Measurements from ENCODE around the gene C1QL4. TPM values are rescaled to one million over a fixed set of nuclear protein-coding genes. Genes with fewer than 3 reads are reported as not detected.
"Not testable (repeated sequence)": the region's sequence is repeated elsewhere in the genome, so short reads cannot be mapped to it uniquely, and the experiment has no call there.

Gene C1QL4
- total and polyA plus RNA-seq, 5 donors from 2014 or later: not detected

DNA sequence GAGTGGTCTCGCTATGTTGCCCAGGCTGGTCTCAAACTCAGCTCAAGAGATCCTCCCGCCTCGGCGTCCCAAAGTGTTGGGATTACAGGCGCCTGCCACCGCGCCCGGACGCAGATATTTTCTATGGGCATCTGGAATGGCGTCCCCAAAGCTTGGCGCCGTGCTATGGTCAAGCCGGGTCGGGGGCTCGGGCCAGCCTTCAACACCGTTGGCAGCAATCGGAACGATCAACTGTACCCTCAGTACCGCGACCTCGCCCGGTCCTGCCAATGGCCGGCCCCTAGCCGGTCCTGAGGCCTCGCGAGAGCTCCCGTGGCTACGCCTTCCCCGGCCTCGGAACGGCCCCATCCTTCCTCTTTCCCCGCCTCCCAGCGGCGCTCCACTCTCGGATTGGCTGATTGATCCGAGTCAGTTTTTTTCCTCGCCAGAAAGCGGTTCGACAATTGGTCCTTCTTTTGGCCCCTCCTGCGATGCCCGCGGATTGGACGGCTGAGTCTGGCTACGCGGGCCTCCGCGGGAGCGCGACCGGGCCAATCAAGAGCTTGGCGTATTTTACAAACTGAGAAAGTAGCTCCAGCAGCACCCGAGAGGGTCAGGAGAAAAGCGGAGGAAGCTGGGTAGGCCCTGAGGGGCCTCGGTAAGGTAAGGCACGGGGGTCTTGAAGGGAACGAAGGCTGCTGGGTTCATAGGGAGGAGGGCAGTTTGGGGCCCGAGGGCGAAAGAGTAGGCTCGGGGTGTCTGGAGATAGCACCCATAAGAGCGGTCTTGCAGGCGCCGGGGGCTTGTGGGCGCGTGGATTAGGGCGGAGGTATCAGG lies 14.1 kb downstream of the C1QL4 start, which contains the start of gene TROAP:
Gene TROAP, plus strand, starts transcription at position 548 of the 816 bp plus-strand sequence. CDS start 354 bp downstream, outside the sequence.
- DNase-seq: peak; percentile 97 to 99 (median 98)
- H3K4me3 ChIP-seq (ENCODE audit: low read depth, low read length): peak within 1 kb of the TSS; percentile 81
- peak; percentile 97 to 98 for ATAC-seq (ENCODE audit: low read depth in 2 of 2)
- peaks cover 0 to 3% (median 0%) of the 10 kb centered on the region in 7 donors for H3K9me3 Mint-ChIP-seq
- H3K4me1 ChIP-seq (ENCODE audit: control insufficient read depth, insufficient read depth, low read length, poor library complexity, severe bottlenecking): peaks cover 18% of the 10 kb centered on the region
- peak within 1 kb of the TSS; percentile 71 to 95 (median 92) for H3K27ac Mint-ChIP-seq
- no peaks in the 10 kb centered on the region for H3K36me3 ChIP-seq (ENCODE audit: control insufficient read depth, insufficient read depth, low read length)
- H3K4me3 Mint-ChIP-seq: peak within 1 kb of the TSS; percentile 88 to 96 (median 93)
- peaks cover 4% of the 10 kb centered on the region for H3K27me3 Mint-ChIP-seq
- no peaks in the 10 kb centered on the region for H3K9me3 ChIP-seq (ENCODE audit: control insufficient read depth in 2 of 2, low read length in 2 of 2)
- peak within 1 kb of the TSS; percentile 69 for H3K27ac ChIP-seq (ENCODE audit: insufficient read depth, low read length, poor library complexity, severe bottlenecking)
- peaks cover 0 to 22% (median 11%) of the 10 kb centered on the region in 4 donors for H3K4me1 Mint-ChIP-seq
- H3K36me3 Mint-ChIP-seq: no peaks in the 10 kb centered on the region
- H3K27me3 ChIP-seq (ENCODE audit: control insufficient read depth, insufficient read depth, low read length): no peaks in the 10 kb centered on the region

DNA sequence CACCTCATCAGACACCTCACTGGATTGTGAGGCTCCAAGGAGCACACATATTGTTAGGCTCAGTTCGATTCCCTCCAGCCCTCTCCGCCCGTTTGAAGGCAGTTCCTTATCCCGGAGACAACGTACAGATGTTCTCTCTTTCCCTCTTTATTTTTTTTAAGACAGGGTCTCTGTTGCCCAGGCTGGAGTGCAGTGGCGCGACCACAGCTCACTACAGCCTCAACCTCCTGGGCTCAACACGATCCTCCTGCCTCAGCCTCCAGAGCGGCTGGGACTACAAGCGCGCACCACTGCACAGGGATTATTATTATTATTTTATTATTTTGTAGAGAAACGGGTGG lies 14.7 kb downstream of the C1QL4 start:
- H3K4me3 Mint-ChIP-seq: peak overlapping the region; percentile 88 to 96 (median 93)
- peaks cover 18% of the 10 kb centered on the region for H3K4me1 ChIP-seq (ENCODE audit: control insufficient read depth, insufficient read depth, low read length, poor library complexity, severe bottlenecking)
- H3K27me3 Mint-ChIP-seq: peaks cover 4% of the 10 kb centered on the region
- no peaks in the 10 kb centered on the region for H3K27me3 ChIP-seq (ENCODE audit: control insufficient read depth, insufficient read depth, low read length)
- no peaks in the 10 kb centered on the region for H3K9me3 ChIP-seq (ENCODE audit: control insufficient read depth in 2 of 2, low read length in 2 of 2)
- peak overlapping the region; percentile 77 for H3K4me3 ChIP-seq (ENCODE audit: low read depth, low read length)
- peak overlapping the region in 2 of 3 donors; percentile 71 to 95 for H3K27ac Mint-ChIP-seq
- no peak for ATAC-seq (ENCODE audit: low read depth in 2 of 2)
- H3K9me3 Mint-ChIP-seq: peaks cover 0 to 2% (median 0%) of the 10 kb centered on the region in 7 donors
- H3K36me3 ChIP-seq (ENCODE audit: control insufficient read depth, insufficient read depth, low read length): no peaks in the 10 kb centered on the region
- H3K27ac ChIP-seq (ENCODE audit: insufficient read depth, low read length, poor library complexity, severe bottlenecking): peak overlapping the region; percentile 69
- peaks cover 0 to 22% (median 11%) of the 10 kb centered on the region in 4 donors for H3K4me1 Mint-ChIP-seq
- H3K36me3 Mint-ChIP-seq: no peaks in the 10 kb centered on the region
- DNase-seq: no peak

DNA sequence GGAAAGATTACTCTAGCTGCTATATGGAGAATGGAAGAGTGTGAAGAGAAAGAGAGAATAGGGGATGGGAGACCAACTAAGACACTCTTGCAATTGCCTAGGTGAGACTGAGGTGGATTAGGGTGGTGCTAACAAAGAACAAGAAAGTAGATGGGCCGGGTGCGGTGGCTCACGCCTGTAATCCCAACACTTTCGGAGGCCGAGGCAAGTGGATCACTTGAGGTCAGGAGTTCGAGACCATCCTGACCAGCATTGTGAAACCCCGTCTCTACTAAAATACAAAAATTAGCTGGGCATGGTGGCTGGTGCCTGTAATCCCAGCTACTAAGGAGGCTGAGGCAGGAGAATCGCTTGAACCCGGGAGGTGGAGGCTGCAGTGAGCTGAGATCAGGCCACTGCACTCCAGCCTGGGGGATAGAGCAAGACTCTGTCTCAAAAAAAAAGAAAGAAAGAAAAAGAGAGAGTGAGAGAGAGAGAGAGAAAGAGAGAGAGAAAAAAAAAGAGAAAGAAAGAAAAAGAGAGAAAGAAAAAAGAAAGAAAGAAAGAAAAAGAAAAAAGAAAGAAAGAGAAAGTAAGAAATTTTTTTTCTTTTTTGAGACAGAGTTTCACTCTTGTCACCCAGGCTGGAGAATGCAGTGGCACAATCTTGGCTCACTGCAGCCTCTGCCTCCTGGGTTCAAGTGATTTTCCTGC lies 16.4 kb downstream of the C1QL4 start:
- H3K4me3 Mint-ChIP-seq: peak overlapping the region; percentile 13 to 88 (median 62)

DNA sequence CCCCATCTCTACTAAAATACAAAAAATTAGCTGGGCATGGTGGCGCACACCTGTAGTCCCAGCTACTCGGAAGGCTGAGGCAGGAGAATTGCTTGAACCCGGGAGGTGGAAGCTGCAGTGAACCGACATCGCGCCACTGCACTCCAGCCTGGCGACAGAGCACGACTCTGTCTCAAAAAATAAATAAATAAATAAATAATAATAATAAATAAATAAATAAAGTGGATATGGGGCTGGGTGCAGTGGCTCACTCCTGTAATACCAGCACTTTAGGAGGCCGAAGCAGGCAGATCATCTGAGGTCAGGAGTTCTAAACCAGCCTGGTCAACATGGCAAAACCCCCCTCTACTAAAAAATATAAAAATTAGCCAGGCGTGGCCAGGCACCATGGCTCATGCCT lies 19.9 kb downstream of the C1QL4 start:
- H3K27ac Mint-ChIP-seq; ATAC-seq (ENCODE audit: low read depth in 2 of 2): not testable (repeated sequence)

More for the DNA sequence above, 16.4 kb downstream of the C1QL4 start:
- not testable (repeated sequence) for H3K27me3 Mint-ChIP-seq; H3K36me3 ChIP-seq (ENCODE audit: control insufficient read depth, insufficient read depth, low read length); ATAC-seq (ENCODE audit: low read depth in 2 of 2); H3K27me3 ChIP-seq (ENCODE audit: control insufficient read depth, insufficient read depth, low read length); H3K9me3 ChIP-seq (ENCODE audit: control insufficient read depth in 2 of 2, low read length in 2 of 2); H3K36me3 Mint-ChIP-seq; H3K27ac ChIP-seq (ENCODE audit: insufficient read depth, low read length, poor library complexity, severe bottlenecking); DNase-seq; H3K4me3 ChIP-seq (ENCODE audit: low read depth, low read length); H3K9me3 Mint-ChIP-seq
- peaks cover 0 to 22% (median 11%) of the 10 kb centered on the region in 4 donors for H3K4me1 Mint-ChIP-seq
- peak overlapping the region in 1 of 3 donors; percentile 12 for H3K27ac Mint-ChIP-seq
- H3K4me1 ChIP-seq (ENCODE audit: control insufficient read depth, insufficient read depth, low read length, poor library complexity, severe bottlenecking): peaks cover 18% of the 10 kb centered on the region

DNA sequence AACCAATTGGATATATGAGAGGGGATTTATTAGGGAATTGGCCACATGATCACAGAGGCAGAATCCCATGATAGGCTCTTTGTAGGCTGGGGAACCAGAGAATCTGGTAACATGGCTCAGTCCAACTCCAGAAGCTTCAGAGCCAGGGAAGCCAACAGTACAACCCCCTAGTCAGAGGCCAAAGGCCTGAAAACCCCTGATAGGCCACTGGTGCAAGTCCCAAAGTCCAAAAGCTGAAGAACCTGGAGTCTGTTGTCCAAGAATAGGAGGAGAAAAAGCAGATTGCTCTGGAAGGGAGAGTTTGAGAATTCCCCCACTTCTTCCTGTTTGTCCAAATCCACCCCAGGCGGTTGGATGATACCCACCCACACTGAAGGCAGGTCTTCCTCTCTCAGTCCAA lies 22.2 kb downstream of the C1QL4 start:
- H3K27ac Mint-ChIP-seq: no peak overlapping the region

More for the DNA sequence above, 19.9 kb downstream of the C1QL4 start:
- not testable (repeated sequence) for H3K4me1 Mint-ChIP-seq; H3K9me3 ChIP-seq (ENCODE audit: control insufficient read depth in 2 of 2, low read length in 2 of 2); H3K27me3 ChIP-seq (ENCODE audit: control insufficient read depth, insufficient read depth, low read length); H3K36me3 ChIP-seq (ENCODE audit: control insufficient read depth, insufficient read depth, low read length); DNase-seq; H3K27me3 Mint-ChIP-seq; H3K9me3 Mint-ChIP-seq; H3K4me3 ChIP-seq (ENCODE audit: low read depth, low read length); H3K4me3 Mint-ChIP-seq; H3K36me3 Mint-ChIP-seq; H3K27ac ChIP-seq (ENCODE audit: insufficient read depth, low read length, poor library complexity, severe bottlenecking); H3K4me1 ChIP-seq (ENCODE audit: control insufficient read depth, insufficient read depth, low read length, poor library complexity, severe bottlenecking)

DNA sequence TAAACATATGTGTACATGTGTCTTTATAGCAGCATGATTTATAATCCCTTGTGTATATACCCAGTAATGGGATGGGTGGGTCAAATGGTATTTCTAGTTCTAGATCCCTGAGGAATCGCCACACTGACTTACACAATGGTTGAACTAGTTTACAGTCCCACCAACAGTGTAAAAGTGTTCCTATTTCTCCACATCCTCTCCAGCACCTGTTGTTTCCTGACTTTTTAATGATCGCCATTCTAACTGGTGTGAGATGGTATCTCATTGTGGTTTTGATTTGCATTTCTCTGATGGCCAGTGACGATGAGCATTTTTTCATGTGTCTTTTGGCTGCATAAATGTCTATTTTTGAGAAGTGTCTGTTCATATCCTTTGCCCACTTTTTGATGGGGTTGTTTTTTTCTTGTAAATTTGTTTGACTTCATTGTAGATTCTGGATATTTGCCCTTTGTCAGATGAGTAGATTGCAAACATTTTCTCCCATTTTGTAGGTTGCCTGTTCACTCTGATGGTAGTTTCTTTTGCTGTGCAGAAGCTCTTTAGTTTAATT lies 26.5 kb downstream of the C1QL4 start:
- H3K9me3 Mint-ChIP-seq; H3K27ac Mint-ChIP-seq; H3K4me1 Mint-ChIP-seq; H3K4me1 ChIP-seq (ENCODE audit: control insufficient read depth, insufficient read depth, low read length, poor library complexity, severe bottlenecking); ATAC-seq (ENCODE audit: low read depth in 2 of 2); DNase-seq; H3K36me3 Mint-ChIP-seq; H3K9me3 ChIP-seq (ENCODE audit: control insufficient read depth in 2 of 2, low read length in 2 of 2); H3K27ac ChIP-seq (ENCODE audit: insufficient read depth, low read length, poor library complexity, severe bottlenecking); H3K4me3 Mint-ChIP-seq; H3K36me3 ChIP-seq (ENCODE audit: control insufficient read depth, insufficient read depth, low read length); H3K4me3 ChIP-seq (ENCODE audit: low read depth, low read length): not testable (repeated sequence)
- H3K27me3 ChIP-seq (ENCODE audit: control insufficient read depth, insufficient read depth, low read length): peaks cover 13% of the 10 kb centered on the region
- peaks cover 57% of the 10 kb centered on the region for H3K27me3 Mint-ChIP-seq

More for the DNA sequence above, 22.2 kb downstream of the C1QL4 start:
- Histone ChIP-seq H3K27ac (ENCODE audit: insufficient read depth, low read length, poor library complexity, severe bottlenecking) (no peak overlapping the region), H3K4me1 (ENCODE audit: control insufficient read depth, insufficient read depth, low read length, poor library complexity, severe bottlenecking) (no peaks in the 10 kb centered on the region), H3K36me3 (ENCODE audit: control insufficient read depth, insufficient read depth, low read length) (no peaks in the 10 kb centered on the region), H3K27me3 (ENCODE audit: control insufficient read depth, insufficient read depth, low read length) (no peaks in the 10 kb centered on the region), H3K4me3 (ENCODE audit: low read depth, low read length) (no peak overlapping the region), H3K9me3 (ENCODE audit: control insufficient read depth in 2 of 2, low read length in 2 of 2) (no peaks in the 10 kb centered on the region)
- H3K4me1 Mint-ChIP-seq: no peaks in the 10 kb centered on the region
- no peaks in the 10 kb centered on the region for H3K36me3 Mint-ChIP-seq
- H3K4me3 Mint-ChIP-seq: no peak overlapping the region
- H3K9me3 Mint-ChIP-seq: peaks cover 0 to 2% (median 0%) of the 10 kb centered on the region in 7 donors
- no peak for DNase-seq
- ATAC-seq (ENCODE audit: low read depth in 2 of 2): no peak
- H3K27me3 Mint-ChIP-seq: peaks cover 19% of the 10 kb centered on the region

DNA sequence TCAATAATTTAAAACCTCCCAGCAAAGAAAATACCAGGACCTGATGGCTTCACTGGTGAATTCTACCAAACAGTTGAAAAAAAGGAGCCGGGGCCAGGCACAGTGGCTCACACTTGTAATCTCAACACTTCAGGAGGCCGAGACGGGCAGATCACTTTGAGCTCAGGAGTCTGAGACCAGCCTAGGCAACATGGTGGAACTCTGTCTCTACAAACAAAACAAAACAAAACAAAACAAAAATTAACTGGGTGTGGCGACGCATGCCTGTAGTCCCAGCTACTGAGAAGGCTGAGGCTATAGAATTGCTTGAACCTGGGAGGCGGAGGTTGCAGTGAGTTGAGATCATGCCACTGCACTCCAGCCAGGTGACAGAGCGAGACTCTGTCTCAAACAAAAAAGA lies 27.6 kb downstream of the C1QL4 start:
- peaks cover 3% of the 10 kb centered on the region for H3K36me3 Mint-ChIP-seq
- Histone ChIP-seq H3K36me3 (ENCODE audit: control insufficient read depth, insufficient read depth, low read length) (no peaks in the 10 kb centered on the region), H3K4me3 (ENCODE audit: low read depth, low read length) (no peak overlapping the region), H3K27me3 (ENCODE audit: control insufficient read depth, insufficient read depth, low read length) (peaks cover 13% of the 10 kb centered on the region), H3K9me3 (ENCODE audit: control insufficient read depth in 2 of 2, low read length in 2 of 2) (no peaks in the 10 kb centered on the region), H3K27ac (ENCODE audit: insufficient read depth, low read length, poor library complexity, severe bottlenecking) (no peak overlapping the region), H3K4me1 (ENCODE audit: control insufficient read depth, insufficient read depth, low read length, poor library complexity, severe bottlenecking) (no peaks in the 10 kb centered on the region)
- no peak overlapping the region for H3K27ac Mint-ChIP-seq
- peaks cover 0 to 3% (median 0%) of the 10 kb centered on the region in 7 donors for H3K9me3 Mint-ChIP-seq
- H3K4me3 Mint-ChIP-seq: no peak overlapping the region
- peaks cover 0 to 6% (median 0%) of the 10 kb centered on the region in 4 donors for H3K4me1 Mint-ChIP-seq
- ATAC-seq (ENCODE audit: low read depth in 2 of 2) (no peak), DNase-seq (no peak)
- peaks cover 48% of the 10 kb centered on the region for H3K27me3 Mint-ChIP-seq
